Epidermal melanocyte (primary cell): ENCODE measurements around the gene BTRC.
"Not testable (repeated sequence)": the region's sequence is repeated elsewhere in the genome, so short reads cannot be mapped to it uniquely, and the experiment has no call there.

ENCODE experiments used
- DNase-seq: peaks from one replicate; pipeline ENCODE4 v3.0.0; 2011; ENCODE audit warnings: low spot score; ENCODE audit not compliant: insufficient read length

BTRC gene

GRCh38 chr10:101580486-101581399 lies 226.8 kb downstream of the BTRC start:
- no peak for DNase-seq

- DNase-seq = no peak
Measured at GRCh38 chr10:101585841-101586240, 231.9 kb downstream of the BTRC start.

- DNase-seq = peak; percentile 98
Measured at GRCh38 chr10:101587725-101588653, 234.0 kb downstream of the BTRC start, which contains the start of the genes DPCD and POLL. Gene DPCD, plus strand, starts transcription at chr10:101588321. Its CDS starts 16 bp downstream, at chr10:101588337. Gene POLL, minus strand, starts transcription at chr10:101588257. Its CDS starts 897 bp downstream, at chr10:101587360.

- DNase-seq = no peak
Measured at GRCh38 chr10:101588879-101589278, 234.9 kb downstream of the BTRC start.

- not testable (repeated sequence) for DNase-seq
Measured at GRCh38 chr10:101593331-101593730, 239.4 kb downstream of the BTRC start.

GRCh38 chr10:101595591-101596433 lies 241.8 kb downstream of the BTRC start:
- DNase-seq = no peak

GRCh38 chr10:101597091-101597900 lies 243.3 kb downstream of the BTRC start:
- DNase-seq = no peak

- DNase-seq = no peak
Measured at GRCh38 chr10:101601541-101601940, 247.6 kb downstream of the BTRC start.

GRCh38 chr10:101602761-101603398 lies 248.9 kb downstream of the BTRC start:
- peak; percentile 71 for DNase-seq
